Measurements from ENCODE around the gene SNAI1.
A peak's percentile ranks its signal among the peaks of the same experiment; 100 is the strongest.
"Not testable (repeated sequence)": the region's sequence is repeated elsewhere in the genome, so short reads cannot be mapped to it uniquely, and the experiment has no call there.

The SNAI1 gene

GRCh38 chr20:49993301-49993751 lies 10.5 kb downstream of the SNAI1 start:
- no peak for DNase-seq
- Mint-ChIP-seq H3K9me3 (no peaks in the 10 kb centered on the region), H3K27ac (peak overlapping the region; percentile 78), H3K36me3 (ENCODE audit: low read depth) (no peaks in the 10 kb centered on the region), H3K27me3 (ENCODE audit: low read depth, poor library complexity) (peaks cover 4% of the 10 kb centered on the region), H3K4me1 (peaks cover 75% of the 10 kb centered on the region), H3K4me3 (no peak overlapping the region)
- TF ChIP-seq CTCF (IDR thresholded peaks at IDR 0.05): no peak

GRCh38 chr20:49995586-49995985 lies 12.8 kb downstream of the SNAI1 start:
- Mint-ChIP-seq H3K27ac (no peak overlapping the region), H3K4me1 (peaks cover 66% of the 10 kb centered on the region), H3K27me3 (ENCODE audit: low read depth, poor library complexity) (peaks cover 4% of the 10 kb centered on the region), H3K36me3 (ENCODE audit: low read depth) (no peaks in the 10 kb centered on the region), H3K9me3 (no peaks in the 10 kb centered on the region), H3K4me3 (no peak overlapping the region)
- DNase-seq: no peak
- no peak for TF ChIP-seq CTCF (IDR thresholded peaks at IDR 0.05)

- H3K27ac Mint-ChIP-seq; DNase-seq; H3K4me3 Mint-ChIP-seq; H3K9me3 Mint-ChIP-seq; H3K36me3 Mint-ChIP-seq (ENCODE audit: low read depth); H3K27me3 Mint-ChIP-seq (ENCODE audit: low read depth, poor library complexity): not testable (repeated sequence)
- peaks cover 53% of the 10 kb centered on the region for H3K4me1 Mint-ChIP-seq
Measured at GRCh38 chr20:49998478-49999188, 15.9 kb downstream of the SNAI1 start.

GRCh38 chr20:49999329-49999728 lies 16.5 kb downstream of the SNAI1 start:
- peaks cover 4% of the 10 kb centered on the region for H3K27me3 Mint-ChIP-seq (ENCODE audit: low read depth, poor library complexity)
- peaks cover 46% of the 10 kb centered on the region for H3K4me1 Mint-ChIP-seq
- no peak for TF ChIP-seq CTCF (IDR thresholded peaks at IDR 0.05)
- H3K4me3 Mint-ChIP-seq: no peak overlapping the region
- no peak for DNase-seq
- no peaks in the 10 kb centered on the region for H3K36me3 Mint-ChIP-seq (ENCODE audit: low read depth)
- peak overlapping the region; percentile 78 for H3K27ac Mint-ChIP-seq
- H3K9me3 Mint-ChIP-seq: no peaks in the 10 kb centered on the region

- DNase-seq; H3K4me3 Mint-ChIP-seq; H3K27ac Mint-ChIP-seq; H3K27me3 Mint-ChIP-seq (ENCODE audit: low read depth, poor library complexity); H3K9me3 Mint-ChIP-seq; H3K36me3 Mint-ChIP-seq (ENCODE audit: low read depth): not testable (repeated sequence)
- peaks cover 53% of the 10 kb centered on the region for H3K4me1 Mint-ChIP-seq
Measured at GRCh38 chr20:50000548-50001222, 17.9 kb downstream of the SNAI1 start.

GRCh38 chr20:50001784-50002311 lies 19.1 kb downstream of the SNAI1 start:
- TF ChIP-seq CTCF (IDR thresholded peaks at IDR 0.05): no peak
- no peaks in the 10 kb centered on the region for H3K9me3 Mint-ChIP-seq
- peaks cover 55% of the 10 kb centered on the region for H3K4me1 Mint-ChIP-seq
- H3K36me3 Mint-ChIP-seq (ENCODE audit: low read depth): no peaks in the 10 kb centered on the region
- DNase-seq: no peak
- H3K4me3 Mint-ChIP-seq: no peak overlapping the region
- H3K27ac Mint-ChIP-seq: no peak overlapping the region
- peaks cover 4% of the 10 kb centered on the region for H3K27me3 Mint-ChIP-seq (ENCODE audit: low read depth, poor library complexity)
